Gastrocnemius medialis (tissue), 4 donors: ENCODE data around the gene CARMIL3. TPM values are rescaled to one million over a fixed set of nuclear protein-coding genes. Genes with fewer than 3 reads are reported as not detected.

ENCODE experiments used
- ATAC-seq, 2 donors: fragments of 150-250 bp; one replicate each; pipeline ENCODE4 v1.9.1; 2016
- DNase-seq, 2 donors: peaks; one replicate each; pipeline ENCODE4 v3.0.0-alpha.2; 2019
- H3K27ac ChIP-seq, 4 donors: fragments of 200-600 bp; sonication (generic); 1 replicate in 1 of 4; 2 replicates in 3 of 4; pipeline ENCODE4 v1.5.1; 2016 to 2018; ENCODE audit warnings: mild to moderate bottlenecking in 2 of 4, moderate library complexity in 1 of 4
- H3K27me3 ChIP-seq, 3 donors: fragments of 200-600 bp; sonication (generic) in 2 of 3; 1 replicate in 1 of 3; 2 replicates in 2 of 3; pipeline versions ENCODE4 v1.5.1 to v1.6.0; 2016 to 2019; ENCODE audit warnings: mild to moderate bottlenecking in 1 of 3, moderate library complexity in 1 of 3
- H3K36me3 ChIP-seq, 2 donors: fragments of 200-600 bp; sonication (generic) in 1 of 2; one replicate each; pipeline ENCODE4 v1.5.1; 2017 to 2018
- H3K4me1 ChIP-seq, 2 donors: fragments of 200-600 bp; sonication (generic) in 1 of 2; one replicate each; pipeline ENCODE4 v1.5.1; 2016 to 2017; ENCODE audit warnings: mild to moderate bottlenecking in 2 of 2
- H3K4me3 ChIP-seq, 4 donors: fragments of 200-600 bp; sonication (generic) in 3 of 4; 1 replicate in 1 of 4; 2 replicates in 3 of 4; pipeline ENCODE4 v1.5.1; 2016 to 2019; ENCODE audit warnings: mild to moderate bottlenecking in 2 of 4
- H3K9me3 ChIP-seq, 3 donors: fragments of 200-600 bp; sonication (generic) in 2 of 3; 1 replicate in 1 of 3; 2 replicates in 2 of 3; pipeline ENCODE4 v1.5.1; 2016 to 2019
- CTCF ChIP-seq, 5 experiments: fragments of 450-650 bp in 3 of 5; fragments of 200-600 bp in 2 of 5; sonication (generic) in 2 of 5; IDR thresholded peaks in 4 of 5; conservative IDR thresholded peaks in 1 of 5; 1 replicate in 4 of 5; 2 replicates in 1 of 5; pipeline ENCODE4 v1.5.1; 2016 to 2019; ENCODE audit warnings: antibody characterized with exemption in 5 of 5, mild to moderate bottlenecking in 3 of 5, moderate library complexity in 3 of 5
- POLR2A ChIP-seq, 2 donors: fragments of 450-650 bp; IDR thresholded peaks; one replicate each; pipeline ENCODE4 v1.6.1; 2017; ENCODE audit warnings: antibody characterized with exemption in 2 of 2, mild to moderate bottlenecking in 2 of 2, moderate library complexity in 2 of 2
- in situ Hi-C, 4 donors: fragments of 200-750 bp; cut with MboI; loops; one replicate each; pipeline versions ENCODE4 v1.15.0 to v1.8.0; 2017; ENCODE audit warnings: low sequenced_read_pairs in 4 of 4
- intact Hi-C: fragments of 100-400 bp; cut with DNase I; formaldehyde crosslinking; loops from one replicate; pipeline ENCODE4 v1.15.1; 2023; ENCODE audit warnings: low total_unique reads
- total RNA-seq, 4 donors: library from RNA; depleted of rRNA; stranded (reverse); fragments of >200 nt; gene quantifications; one replicate each; pipeline versions ENCODE4 v1.1.0 to v1.2.3, GENCODE V29; 2016

CARMIL3 gene
- total RNA-seq, 4 donors from 2014 or later = 0.04 to 0.31 TPM; not detected in 2

GRCh38 chr14:24079491-24080141 lies 27.8 kb downstream of the CARMIL3 start:
- H3K4me3 ChIP-seq = no peak overlapping the region
- no peak overlapping the region for H3K27ac ChIP-seq
- in situ Hi-C loops (no loop called here), intact Hi-C loops (no loop called here)
- H3K27me3 ChIP-seq = no peaks in the 10 kb centered on the region
- H3K9me3 ChIP-seq = no peaks in the 10 kb centered on the region
- DNase-seq = no peak
- H3K4me1 ChIP-seq = peaks cover 0 to 10% of the 10 kb centered on the region in 2 donors
- no peak for TF ChIP-seq CTCF (IDR thresholded peaks at IDR 0.05 in 4 of 5, conservative IDR thresholded peaks at IDR 0.05 in 1 of 5)
- no peak for TF ChIP-seq POLR2A (IDR thresholded peaks at IDR 0.05)
- H3K36me3 ChIP-seq = no peaks in the 10 kb centered on the region
- ATAC-seq = no peak

GRCh38 chr14:24080142-24080530 lies 28.3 kb downstream of the CARMIL3 start:
- in situ Hi-C loops = no loop called here
- intact Hi-C loops = no loop called here
- DNase-seq = no peak
- no peaks in the 10 kb centered on the region for H3K9me3 ChIP-seq
- no peak overlapping the region for H3K27ac ChIP-seq
- H3K36me3 ChIP-seq = no peaks in the 10 kb centered on the region
- no peak for TF ChIP-seq POLR2A (IDR thresholded peaks at IDR 0.05)
- TF ChIP-seq CTCF (IDR thresholded peaks at IDR 0.05 in 4 of 5, conservative IDR thresholded peaks at IDR 0.05 in 1 of 5) = no peak
- no peak for ATAC-seq
- peaks cover 0 to 10% of the 10 kb centered on the region in 2 donors for H3K4me1 ChIP-seq
- H3K4me3 ChIP-seq = no peak overlapping the region
- no peaks in the 10 kb centered on the region for H3K27me3 ChIP-seq

GRCh38 chr14:24080888-24081738 lies 29.3 kb downstream of the CARMIL3 start:
- Histone ChIP-seq H3K9me3 (no peaks in the 10 kb centered on the region), H3K27ac (peak overlapping the region in 1 of 4 donors; percentile 23), H3K27me3 (no peaks in the 10 kb centered on the region), H3K36me3 (no peaks in the 10 kb centered on the region), H3K4me1 (peaks cover 0 to 10% of the 10 kb centered on the region in 2 donors), H3K4me3 (peak overlapping the region; percentile 54 to 76 (median 64))
- TF ChIP-seq POLR2A (IDR thresholded peaks at IDR 0.05) (no peak), CTCF (IDR thresholded peaks at IDR 0.05 in 4 of 5, conservative IDR thresholded peaks at IDR 0.05 in 1 of 5) (no peak)
- in situ Hi-C loops (no loop called here), intact Hi-C loops (no loop called here)
- no peak for DNase-seq
- peak; percentile 78 to 82 for ATAC-seq

GRCh38 chr14:24081739-24082211 lies 30.0 kb downstream of the CARMIL3 start:
- TF ChIP-seq POLR2A (IDR thresholded peaks at IDR 0.05) (no peak), CTCF (IDR thresholded peaks at IDR 0.05 in 4 of 5, conservative IDR thresholded peaks at IDR 0.05 in 1 of 5) (no peak)
- in situ Hi-C loops (no loop called here), intact Hi-C loops (no loop called here)
- H3K36me3 ChIP-seq = no peaks in the 10 kb centered on the region
- DNase-seq (no peak), ATAC-seq (no peak)
- H3K27ac ChIP-seq = no peak overlapping the region
- peaks cover 0 to 10% of the 10 kb centered on the region in 2 donors for H3K4me1 ChIP-seq
- H3K27me3 ChIP-seq = no peaks in the 10 kb centered on the region
- H3K9me3 ChIP-seq = no peaks in the 10 kb centered on the region
- H3K4me3 ChIP-seq = peak overlapping the region; percentile 54 to 76 (median 64)
